Erythroblast (primary cell): Measurements from ENCODE around the gene KCNK4.

ENCODE experiments used
- DNase-seq, 2 experiments: peaks; one replicate each; lab custom pipeline; 2025; lab: John Stamatoyannopoulos, UW
- GATA1 ChIP-seq: IDR thresholded peaks from 2 replicates; pipeline ENCODE4 v1.6.1; 2011; ENCODE audit warnings: low read depth, mild to moderate bottlenecking, control low read depth, low read length, moderate library complexity
- POLR2A ChIP-seq: IDR thresholded peaks from 2 replicates; pipeline ENCODE4 v1.6.1; 2011; ENCODE audit warnings: mild to moderate bottlenecking, low read length

KCNK4 gene

GRCh38 chr11:64249563-64250414, 41.3 kb upstream of the KCNK4 start:
- DNase-seq: peak; percentile 47 to 54
- TF ChIP-seq GATA1 (no peak), POLR2A (no peak)

- peak in 1 of 2 experiments; percentile 73 for DNase-seq
- no peak for TF ChIP-seq POLR2A
- no peak for TF ChIP-seq GATA1
Measured at GRCh38 chr11:64250415-64251015, 40.6 kb upstream of the KCNK4 start.

GRCh38 chr11:64251016-64251752, 39.9 kb upstream of the KCNK4 start, which contains the start of gene PLCB3:
TSS of gene PLCB3 (plus strand) at chr11:64251530. CDS start at chr11:64251650, 120 bp downstream.
- TF ChIP-seq GATA1 (no peak), POLR2A (peak; percentile 53)
- DNase-seq: peak; percentile 72 to 85

GRCh38 chr11:64251753-64252002, 39.4 kb upstream of the KCNK4 start:
- TF ChIP-seq POLR2A: peak; percentile 15
- no peak for TF ChIP-seq GATA1
- DNase-seq: no peak

GRCh38 chr11:64252003-64252872, 38.9 kb upstream of the KCNK4 start:
- peak; percentile 46 to 70 for DNase-seq
- TF ChIP-seq GATA1: no peak
- no peak for TF ChIP-seq POLR2A

GRCh38 chr11:64253043-64253442, 38.1 kb upstream of the KCNK4 start:
- TF ChIP-seq GATA1 (no peak), POLR2A (no peak)
- DNase-seq: no peak

GRCh38 chr11:64253481-64253880, 37.6 kb upstream of the KCNK4 start:
- DNase-seq: no peak
- TF ChIP-seq POLR2A (no peak), GATA1 (no peak)

- no peak for TF ChIP-seq POLR2A
- no peak for TF ChIP-seq GATA1
- no peak for DNase-seq
Measured at GRCh38 chr11:64254326-64254725, 36.8 kb upstream of the KCNK4 start.

GRCh38 chr11:64255135-64256128, 35.7 kb upstream of the KCNK4 start:
- no peak for TF ChIP-seq POLR2A
- no peak for TF ChIP-seq GATA1
- no peak for DNase-seq

- TF ChIP-seq GATA1 (no peak), POLR2A (no peak)
- DNase-seq: no peak
Measured at GRCh38 chr11:64256300-64256699, 34.8 kb upstream of the KCNK4 start.

GRCh38 chr11:64258356-64258755, 32.7 kb upstream of the KCNK4 start:
- TF ChIP-seq POLR2A: no peak
- TF ChIP-seq GATA1: no peak

GRCh38 chr11:64258946-64259532, 32.1 kb upstream of the KCNK4 start:
- DNase-seq: no peak

More at GRCh38 chr11:64258356-64258755, 32.7 kb upstream of the KCNK4 start:
- no peak for DNase-seq

More at GRCh38 chr11:64258946-64259532, 32.1 kb upstream of the KCNK4 start:
- no peak for TF ChIP-seq GATA1
- no peak for TF ChIP-seq POLR2A
